NCI-H526 (cell line): Measurements from ENCODE around the gene NFKBIE.

Source experiments
- DNase-seq, 2 experiments: peaks; one replicate each; lab custom pipeline; 2025; lab: John Stamatoyannopoulos, UW

Gene NFKBIE

DNA sequence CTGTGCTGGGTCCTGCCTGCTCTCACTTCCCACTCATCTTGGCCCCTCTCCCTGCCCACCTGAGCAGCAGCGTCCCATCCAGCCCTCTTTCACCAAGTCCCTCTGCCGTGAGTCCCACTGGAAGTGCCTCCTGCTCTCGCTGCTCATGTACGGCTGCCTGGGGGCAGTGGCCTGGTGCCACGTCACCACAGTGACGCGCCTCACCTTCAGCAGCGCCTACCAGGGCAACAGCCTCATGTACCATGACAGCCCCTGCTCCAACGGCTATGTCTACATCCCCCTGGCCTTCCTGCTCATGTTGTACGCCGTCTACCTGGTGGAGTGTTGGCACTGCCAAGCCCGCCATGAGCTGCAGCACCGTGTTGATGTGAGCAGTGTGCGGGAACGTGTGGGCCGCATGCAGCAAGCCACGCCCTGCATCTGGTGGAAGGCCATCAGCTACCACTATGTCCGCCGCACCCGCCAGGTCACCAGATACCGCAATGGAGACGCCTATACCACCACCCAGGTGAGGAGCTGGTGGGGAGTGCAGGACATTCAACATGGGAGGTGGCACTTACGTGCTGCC is 7.7 kb upstream of the NFKBIE start:
- DNase-seq, result no peak

DNA sequence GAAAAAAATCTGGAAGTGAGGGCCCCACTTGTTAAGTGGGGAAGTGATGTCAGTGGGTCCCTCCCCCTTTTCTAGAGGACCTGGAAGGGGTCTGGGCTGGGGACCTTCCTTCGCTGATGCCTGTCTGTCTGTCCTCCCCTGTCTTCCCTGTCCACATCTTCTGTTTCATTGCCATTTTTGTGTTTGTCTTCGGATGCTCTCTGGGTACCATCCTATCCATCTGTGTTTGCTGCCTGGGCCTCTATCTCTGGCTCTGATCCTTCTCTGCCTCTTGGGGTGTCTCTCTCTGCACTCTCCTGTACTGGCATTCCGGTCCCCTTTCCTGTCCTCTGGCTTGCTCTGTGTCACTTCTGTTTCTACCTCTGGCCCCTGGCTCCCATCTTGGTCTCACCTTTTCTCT is 7.2 kb upstream of the NFKBIE start:
- DNase-seq, result no peak

DNA sequence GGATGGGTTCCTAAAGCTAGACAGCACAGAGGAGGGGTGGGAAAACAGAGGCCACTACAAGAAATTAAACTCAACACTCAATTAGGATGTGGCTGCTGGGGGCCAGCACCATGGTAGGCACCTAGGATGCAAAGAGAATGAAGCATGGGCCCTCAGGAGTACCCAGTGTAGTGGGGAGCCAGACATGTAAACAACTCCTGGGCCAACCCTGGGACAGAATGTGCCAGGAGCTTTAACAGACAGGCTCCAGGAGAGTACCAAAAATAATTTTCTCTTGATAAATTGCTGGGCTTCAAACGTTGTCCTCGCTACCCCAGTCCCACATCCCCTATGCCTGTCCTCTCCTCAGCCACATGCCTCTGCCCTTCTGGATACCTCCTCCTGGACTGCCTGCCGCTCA is 6.6 kb upstream of the NFKBIE start:
- DNase-seq, result no peak

DNA sequence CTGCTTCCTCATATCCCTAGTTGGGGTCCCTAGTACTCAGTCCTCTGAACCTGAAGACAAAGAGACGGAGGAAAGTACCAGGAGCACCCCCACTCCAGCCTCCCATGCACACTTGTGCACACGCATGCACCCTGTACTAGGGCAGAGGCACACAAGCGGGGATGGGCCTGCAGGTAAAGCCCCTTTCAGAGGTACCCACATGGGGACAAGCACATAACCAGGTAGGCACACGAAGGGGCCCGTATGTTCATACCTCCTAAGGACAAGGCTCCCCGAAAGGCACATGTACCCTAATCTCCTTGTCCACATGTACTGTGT is 6.0 kb upstream of the NFKBIE start:
- no peak for DNase-seq

DNA sequence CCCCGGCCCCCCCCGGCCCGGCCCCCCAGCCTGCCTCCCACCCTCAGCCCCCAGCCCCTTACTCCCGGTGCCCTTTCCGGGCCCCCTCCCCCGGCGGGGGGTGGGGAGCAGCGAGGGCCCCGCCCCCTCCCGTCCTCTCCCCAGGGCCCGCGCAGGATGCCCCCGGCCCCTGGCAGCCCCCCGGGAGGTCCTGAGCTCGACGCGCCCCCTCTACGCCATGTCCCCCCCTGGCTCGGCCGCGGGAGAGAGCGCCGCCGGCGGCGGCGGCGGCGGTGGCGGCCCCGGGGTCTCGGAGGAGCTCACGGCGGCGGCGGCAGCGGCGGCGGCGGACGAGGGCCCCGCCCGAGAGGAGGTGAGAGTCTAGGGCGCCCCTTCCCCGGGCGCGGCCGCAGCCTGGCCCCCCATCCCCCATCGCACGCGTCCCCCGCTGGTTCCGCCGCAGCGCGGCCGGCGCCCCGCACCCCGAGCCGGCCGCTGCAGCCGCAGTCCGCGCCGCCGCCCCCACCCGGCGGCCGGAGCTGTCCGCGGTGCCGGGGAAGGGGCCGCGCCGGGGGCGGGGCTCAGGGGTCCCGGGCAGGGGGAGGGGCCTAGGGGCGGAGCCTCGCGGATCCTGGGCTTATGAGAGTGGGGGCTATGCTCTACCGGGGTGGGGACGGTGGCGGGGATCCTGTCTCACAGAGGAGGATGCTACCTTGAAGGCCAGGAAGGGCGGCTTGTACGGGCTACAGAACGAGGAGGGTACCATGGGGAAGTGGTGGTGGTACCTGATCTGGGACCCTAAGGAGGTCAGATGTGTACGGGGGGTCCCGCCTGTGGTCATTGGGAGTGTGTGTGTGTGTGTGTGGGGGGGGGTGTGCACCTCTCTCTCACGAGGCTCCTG is 5.4 kb upstream of the NFKBIE start:
- peak in 1 of 2 experiments; percentile 71 for DNase-seq

DNA sequence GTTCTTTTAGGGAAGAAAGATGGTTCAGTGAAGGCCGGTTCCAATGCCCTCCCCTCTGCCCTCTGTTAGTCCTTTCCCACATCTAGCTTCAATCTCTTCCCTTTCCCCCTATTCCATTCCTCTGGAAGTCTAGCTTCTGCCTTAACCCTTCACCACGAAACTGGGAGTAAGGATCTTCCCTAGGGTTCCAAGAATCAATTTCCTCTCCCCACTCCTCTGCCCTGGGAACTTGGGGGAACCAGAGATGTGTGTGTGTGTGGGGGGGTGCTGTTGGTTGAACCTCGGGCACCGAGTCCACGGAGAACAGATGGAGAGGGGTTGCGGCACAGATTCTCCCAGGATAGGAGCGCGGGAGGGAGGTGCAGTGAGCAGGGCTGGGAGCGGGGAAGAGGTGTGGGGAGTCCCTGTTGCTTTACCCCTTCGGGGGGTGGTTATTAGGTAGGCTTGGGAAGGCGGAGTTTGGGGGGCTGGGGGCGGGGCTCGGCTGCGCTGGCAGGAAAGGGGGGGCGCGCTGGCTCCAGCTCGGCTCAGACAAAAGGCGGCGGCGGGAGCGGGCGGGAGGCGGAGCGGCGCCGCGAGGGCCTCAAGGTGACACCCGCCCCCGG is 4.7 kb upstream of the NFKBIE start, which contains the start of gene TMEM151B:
Gene TMEM151B, plus strand, starts transcription at position 530 of the 605 bp plus-strand sequence. CDS start 293 bp downstream, outside the sequence.
- peak in 1 of 2 experiments; percentile 40 for DNase-seq

DNA sequence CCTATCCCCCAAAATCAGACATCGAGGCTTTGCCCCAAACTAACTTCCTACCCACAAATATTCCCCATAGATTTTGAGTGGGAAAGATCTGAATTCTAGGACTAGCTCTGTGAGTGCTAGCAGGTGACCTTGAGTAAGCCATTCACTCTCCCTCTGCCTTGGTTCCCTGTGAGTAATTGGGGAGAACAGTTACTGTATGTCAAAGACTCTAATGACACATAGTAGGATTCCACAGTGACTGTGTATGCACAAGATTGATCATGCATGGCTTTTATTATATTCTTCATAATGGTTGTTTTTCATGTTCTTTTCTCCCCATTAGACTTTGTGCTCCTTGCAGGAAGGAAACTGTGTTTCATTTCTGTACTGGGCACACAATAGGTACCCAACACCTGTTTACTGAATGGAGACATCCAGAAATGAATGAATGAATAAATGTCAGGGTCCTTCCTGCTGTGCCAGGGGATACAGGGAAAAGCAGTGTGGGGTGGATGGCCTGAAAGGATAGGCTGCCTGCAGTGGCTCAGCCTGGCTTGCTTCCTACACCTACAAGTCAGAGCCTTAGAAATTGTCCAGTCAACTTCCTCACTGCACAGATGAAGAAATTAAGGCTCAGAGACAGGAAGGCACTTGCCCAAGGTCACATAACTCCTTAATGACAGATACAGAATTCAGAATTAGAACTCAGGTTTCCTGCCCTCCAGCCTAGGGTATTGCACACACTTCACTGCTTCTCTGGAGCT is 4.0 kb upstream of the NFKBIE start:
- no peak for DNase-seq

DNA sequence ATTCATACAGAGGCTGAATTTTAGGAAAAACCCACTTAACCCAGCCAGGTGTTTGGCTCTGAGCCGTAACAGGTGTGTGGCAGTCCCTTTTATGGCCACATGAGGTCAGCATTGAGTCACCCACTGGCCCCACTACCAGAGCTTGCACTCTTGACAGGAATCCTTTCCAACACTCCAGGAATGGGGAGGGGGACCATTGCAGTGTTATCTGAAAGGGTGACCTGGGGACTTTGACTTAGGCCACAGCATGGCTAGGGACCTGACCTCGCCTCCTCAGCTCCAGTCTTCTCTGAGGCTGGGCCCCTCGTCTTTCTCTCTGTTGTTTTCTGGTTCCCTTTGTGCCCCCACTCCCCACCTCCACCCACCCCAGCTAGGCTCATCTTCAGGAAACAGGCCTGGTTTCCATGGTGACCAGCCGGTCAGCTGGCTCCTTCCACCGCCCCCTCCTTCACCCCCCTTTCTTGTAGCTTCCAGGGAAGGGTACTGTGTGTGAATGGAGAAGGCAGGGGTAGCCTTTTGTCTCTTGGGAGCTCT is 2.8 kb upstream of the NFKBIE start:
- peak; percentile 45 to 79 for DNase-seq

DNA sequence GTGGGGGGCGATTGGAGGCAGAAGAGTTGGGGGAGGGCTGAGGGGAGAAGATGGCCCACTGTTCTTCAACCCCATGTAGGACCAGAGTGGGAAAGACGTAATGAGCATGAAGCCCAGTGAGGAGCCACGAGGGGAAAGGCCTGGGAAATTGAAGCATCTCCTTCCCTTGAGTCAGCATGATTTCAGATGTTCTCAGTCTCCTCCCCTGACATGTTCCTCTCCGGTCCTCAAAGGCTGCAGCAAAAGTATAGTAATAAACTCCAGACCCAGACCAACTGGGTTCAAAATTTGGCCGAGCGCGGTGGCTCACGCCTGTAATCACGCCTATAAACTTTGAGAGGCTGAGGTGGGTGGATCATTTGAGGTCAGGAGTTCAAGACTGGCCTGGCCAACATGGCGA is 1.9 kb upstream of the NFKBIE start:
- DNase-seq, result no peak

DNA sequence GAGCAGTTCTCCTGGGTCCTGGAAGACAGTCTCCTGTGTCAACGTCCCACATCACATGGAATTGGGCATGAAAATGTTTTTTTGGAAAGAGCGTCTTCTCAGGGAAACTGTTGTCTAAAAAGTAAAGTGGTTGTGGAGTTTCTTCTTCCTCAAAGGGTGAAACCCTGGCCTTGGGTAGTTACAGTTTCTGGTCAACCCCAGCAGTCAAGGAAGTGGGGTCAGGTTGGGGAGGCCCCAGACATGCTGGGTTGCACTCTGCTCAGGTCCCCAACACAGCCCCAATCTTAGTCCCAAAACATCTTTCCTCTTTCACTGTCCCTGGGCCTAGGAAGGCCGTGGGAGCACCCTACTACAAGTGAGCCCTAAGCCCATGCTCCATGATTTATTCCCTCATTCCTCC is 996 bp upstream of the NFKBIE start:
- DNase-seq, result no peak

DNA sequence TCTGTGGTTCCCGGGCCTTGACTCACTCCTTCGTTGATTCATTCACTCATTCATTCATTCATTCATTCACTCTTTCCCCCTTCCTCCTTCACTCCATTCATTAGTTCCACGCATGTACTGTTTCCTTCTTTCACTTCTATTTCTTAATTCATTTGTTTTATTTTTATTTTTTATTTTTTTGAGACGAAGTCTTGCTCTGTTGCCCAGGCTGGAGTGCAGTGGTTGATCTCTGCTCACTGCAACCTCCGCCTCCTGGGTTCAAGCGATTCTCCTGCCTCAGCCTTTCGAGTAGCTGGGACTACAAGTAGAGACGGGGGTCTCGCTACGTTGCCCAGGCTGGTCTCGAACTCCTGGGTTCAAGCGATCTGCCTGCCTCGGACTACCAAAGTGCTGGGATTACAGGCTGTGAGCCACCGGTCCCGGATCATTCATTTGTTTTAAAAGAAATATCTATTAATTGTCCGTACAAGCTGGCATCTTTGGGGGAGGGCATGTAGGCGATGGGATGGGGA is 427 bp upstream of the NFKBIE start:
- DNase-seq, result no peak

DNA sequence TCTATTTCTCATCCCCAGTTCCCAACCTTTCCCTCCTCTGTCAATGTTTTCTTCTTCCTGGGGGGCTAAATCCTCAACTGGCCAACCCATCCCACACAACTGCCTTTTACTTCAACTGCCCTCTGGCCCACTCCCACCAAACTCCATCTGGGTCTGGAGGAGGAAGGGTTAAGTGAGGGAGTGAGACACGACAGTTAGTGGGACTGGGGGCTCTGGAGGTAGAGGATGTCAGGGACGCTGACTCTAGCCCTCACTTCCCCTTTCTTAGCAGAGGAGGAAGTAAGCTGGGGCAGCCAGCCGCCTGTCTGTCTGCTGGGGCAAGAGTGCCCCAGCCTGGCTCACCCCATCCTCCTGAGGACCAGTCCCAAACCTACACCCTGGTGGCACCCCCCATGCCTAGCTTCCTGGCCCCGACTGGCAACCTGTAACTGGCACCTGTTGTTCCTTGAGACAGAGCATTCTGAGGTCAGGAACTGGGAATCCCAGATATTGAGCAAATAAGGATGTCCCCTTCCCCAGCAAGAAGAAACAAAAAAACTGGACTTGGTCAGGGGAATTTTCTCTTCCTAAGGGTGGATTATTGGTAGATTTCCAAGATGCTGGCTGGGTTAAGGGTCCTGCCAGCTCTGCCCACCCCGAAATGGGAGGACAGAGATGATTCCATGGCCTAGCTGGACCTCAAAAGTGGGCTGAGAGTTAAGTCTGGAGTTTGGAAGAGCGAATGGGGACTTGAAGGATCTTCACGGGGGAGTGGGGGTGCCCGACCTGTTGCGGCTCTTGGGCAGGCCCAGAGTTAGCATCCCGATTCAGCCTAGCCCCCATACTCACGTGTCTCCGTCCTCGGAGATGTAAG is 971 bp downstream of the NFKBIE start:
- no peak for DNase-seq

DNA sequence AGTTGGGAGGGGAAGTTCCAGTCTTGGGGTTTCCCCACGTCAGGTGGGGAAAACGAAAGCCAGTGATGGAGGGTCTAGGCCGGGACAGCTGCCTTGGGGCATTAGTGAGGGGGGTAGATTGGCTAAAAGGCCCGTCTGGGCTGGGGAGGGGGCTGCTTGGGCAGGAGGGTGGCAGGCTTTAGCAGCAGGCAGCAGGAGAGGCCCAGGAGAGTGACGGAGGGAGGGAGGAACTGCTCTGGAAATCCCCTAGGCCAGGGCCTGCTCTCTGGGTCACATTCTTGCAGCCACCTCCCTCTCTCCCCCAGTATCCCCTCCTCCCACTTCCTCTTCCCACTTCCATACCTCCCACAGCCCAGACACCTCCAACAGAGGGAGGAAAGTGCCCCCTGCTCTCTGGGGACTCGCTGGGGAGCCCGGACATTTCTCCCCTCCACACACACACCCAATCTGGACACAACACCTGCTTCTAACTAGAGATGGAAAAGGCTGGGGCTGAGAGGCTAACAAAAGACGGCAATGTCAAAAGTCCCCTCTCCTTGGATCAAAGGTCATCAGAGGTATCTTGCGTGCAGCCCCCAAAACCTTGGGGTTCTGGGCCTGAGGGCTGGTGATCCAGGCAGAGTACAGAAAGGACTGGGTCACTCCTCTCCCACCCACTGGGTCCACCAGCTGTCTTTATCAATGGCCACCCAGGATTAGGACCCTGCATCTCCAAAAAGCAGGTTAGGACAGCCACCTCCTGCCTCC is 1.8 kb downstream of the NFKBIE start:
- DNase-seq, result no peak

DNA sequence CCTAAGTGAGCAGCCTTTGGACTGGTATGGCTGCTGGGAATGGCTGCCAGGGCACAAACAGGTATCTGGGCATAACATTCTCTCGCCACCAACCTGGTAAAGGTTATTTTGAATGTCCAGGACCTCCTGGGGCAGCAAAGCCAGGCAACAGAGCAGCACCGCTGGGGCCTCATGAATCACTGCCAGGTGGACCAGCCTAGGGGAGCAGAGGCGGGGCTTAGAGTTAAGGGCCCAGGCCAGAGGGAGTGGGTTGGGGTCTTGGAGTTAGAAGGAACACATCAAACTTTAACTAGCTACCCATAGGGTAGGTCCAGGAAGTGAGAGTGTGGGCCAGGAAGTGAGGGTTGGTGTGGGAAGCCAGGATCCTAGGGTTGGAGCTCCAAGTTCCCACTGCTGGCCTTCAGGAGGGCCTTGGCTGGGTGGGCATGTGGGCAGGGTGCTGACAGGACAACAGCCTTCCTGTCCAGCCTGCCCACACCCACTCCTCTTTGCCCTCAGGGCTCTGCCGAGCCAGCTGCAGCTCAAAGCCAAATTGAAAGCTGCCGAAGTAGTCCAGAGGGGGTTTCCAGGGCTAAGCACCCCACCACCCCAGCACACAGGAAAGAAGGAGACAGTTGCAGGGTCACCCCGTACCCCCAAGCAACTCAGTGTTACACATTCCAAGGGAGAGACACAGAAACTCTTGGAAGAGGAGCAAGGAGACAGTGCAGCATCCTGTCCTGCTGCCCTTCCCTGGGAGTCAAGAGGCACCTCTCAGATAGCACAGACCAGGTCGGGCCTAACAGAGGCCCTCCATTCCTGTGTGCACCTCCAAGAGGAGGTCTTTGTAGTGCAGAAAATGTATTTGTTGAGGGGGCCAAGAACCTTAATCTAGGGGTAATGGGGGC is 2.6 kb downstream of the NFKBIE start:
- no peak for DNase-seq

DNA sequence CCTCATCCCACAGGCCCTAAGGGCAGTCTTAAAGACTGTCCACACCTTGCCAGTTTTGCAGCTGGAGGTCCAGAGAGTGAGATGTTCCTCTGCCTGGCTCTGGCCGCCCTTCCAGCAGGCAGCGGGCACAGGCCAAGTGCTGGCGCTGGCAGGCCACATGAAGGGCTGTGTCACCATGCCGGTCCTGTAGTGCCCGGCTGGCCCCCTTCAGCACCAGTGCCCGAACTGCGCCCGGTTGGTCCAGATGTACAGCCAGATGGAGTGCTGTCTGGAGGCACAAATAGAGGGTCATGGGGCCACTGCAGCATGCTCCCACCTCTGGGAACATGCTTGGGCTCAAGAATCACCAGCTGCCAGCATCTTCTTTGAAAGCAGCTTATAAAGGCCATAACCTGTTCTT is 3.8 kb downstream of the NFKBIE start:
- no peak for DNase-seq

DNA sequence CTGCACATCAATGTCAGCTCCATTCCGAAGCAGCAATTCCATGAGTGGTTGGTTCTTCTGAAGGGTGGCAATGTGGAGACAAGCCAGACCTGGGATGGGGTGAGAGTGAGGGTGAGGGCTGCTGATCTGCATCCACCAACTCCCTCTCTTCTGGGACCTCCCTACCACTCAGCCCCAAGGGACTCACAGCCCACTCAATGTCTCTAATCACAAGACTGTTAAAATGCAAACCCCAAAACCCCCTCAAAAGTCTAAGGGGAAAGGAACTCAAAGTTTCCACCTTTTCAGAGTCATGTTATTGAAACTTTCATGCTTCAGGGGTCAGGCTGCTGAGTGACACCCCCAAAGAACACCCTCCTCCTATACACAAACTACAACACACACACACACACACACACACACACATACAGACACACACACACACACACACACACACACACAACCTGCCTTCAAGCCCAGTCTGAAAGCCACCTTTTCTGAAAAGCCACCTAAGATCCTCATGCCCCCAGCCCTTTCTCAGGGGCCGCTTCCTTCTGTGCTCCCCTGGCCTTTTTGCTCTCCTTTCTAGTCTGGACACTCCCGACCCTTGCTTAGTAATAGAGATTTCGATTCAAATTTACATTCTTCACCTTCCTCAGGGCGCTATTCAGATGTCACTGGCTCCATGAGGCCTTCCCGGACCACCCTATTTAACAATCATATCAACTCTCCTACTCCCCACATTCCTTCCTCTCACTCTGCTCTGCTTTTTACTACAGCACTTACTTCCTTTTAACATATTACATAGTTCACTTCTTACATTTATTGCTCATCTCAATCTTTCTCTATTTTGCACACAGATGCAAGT is 4.7 kb downstream of the NFKBIE start:
- no peak for DNase-seq

DNA sequence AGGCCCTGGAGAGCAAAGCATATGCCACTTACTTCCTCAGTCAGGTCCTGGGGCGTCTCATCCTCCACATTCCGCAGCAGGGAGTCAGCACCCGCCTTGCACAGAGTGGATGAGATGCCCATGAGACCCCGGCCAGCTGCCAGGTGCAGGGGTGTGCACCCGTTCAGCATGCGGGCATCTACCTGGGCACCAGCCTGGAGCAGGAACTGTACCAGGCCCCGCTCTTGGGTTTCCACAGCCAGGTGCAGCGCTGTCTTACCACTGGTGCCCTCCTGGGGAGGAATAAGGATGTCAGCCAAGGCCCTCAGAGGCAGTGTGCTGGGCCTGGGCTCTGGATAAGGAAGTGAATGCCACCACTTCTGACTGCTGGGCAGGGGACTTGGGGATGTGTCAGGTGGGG is 5.3 kb downstream of the NFKBIE start:
- DNase-seq, result no peak

DNA sequence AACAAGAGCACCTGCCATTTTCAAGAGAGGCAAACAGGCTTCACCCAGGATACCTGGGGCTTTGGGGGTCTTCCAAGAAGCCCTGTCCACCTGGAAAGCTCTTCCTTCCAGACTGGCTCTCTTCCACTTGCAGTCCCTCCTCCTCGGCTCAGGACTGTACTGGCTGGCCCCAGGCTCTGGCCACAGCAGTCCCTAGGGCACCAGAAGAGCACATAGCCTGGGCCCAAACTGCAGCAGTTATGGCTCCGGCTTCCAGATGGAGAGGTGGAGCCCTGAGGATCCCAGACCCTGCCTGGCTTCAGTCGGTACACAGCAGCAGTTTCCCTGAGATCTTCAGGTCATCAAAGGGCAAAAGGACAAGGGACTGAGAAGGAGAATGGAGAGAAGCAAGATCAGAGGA is 6.4 kb downstream of the NFKBIE start:
- DNase-seq, result no peak
